DOHH2 (cell line): ENCODE data around the gene WAS.
A peak's percentile ranks its signal among the peaks of the same experiment; 100 is the strongest.
"Not testable (repeated sequence)": the region's sequence is repeated elsewhere in the genome, so short reads cannot be mapped to it uniquely, and the experiment has no call there.

Experiments
- H3F3A ChIP-seq: fragments of 200-600 bp; sonication (generic), shearing (Covaris generic); 2 replicates; pipeline ENCODE4 v1.6.0; 2016; ENCODE audit warnings: antibody characterized with exemption, mild to moderate bottlenecking; ENCODE audit not compliant: control insufficient read depth, insufficient read depth
- H3K27ac ChIP-seq: fragments of 200-600 bp; sonication (generic); 2 replicates; pipeline ENCODE4 v1.5.1; 2014; ENCODE audit warnings: low read depth, mild to moderate bottlenecking, low read length, moderate library complexity
- H3K27me3 ChIP-seq: fragments of 200-600 bp; sonication (generic); 2 replicates; pipeline ENCODE4 v1.6.1; 2014; ENCODE audit warnings: mild to moderate bottlenecking, low read length, mixed read lengths; ENCODE audit not compliant: control insufficient read depth
- H3K36me3 ChIP-seq: fragments of 200-600 bp; sonication (generic); 2 replicates; pipeline ENCODE4 v1.6.1; 2014; ENCODE audit warnings: mild to moderate bottlenecking, low read length, moderate library complexity, mixed read lengths; ENCODE audit not compliant: control insufficient read depth
- H3K4me1 ChIP-seq: fragments of 200-600 bp; sonication (generic); 2 replicates; pipeline ENCODE4 v1.6.1; 2014; ENCODE audit warnings: mild to moderate bottlenecking, low read length, mixed read lengths; ENCODE audit not compliant: control insufficient read depth
- H3K4me2 ChIP-seq: fragments of 200-600 bp; sonication (generic); 2 replicates; pipeline ENCODE4 v1.6.0; 2014; ENCODE audit warnings: mild to moderate bottlenecking, low read length, moderate library complexity
- H3K4me3 ChIP-seq: fragments of 200-600 bp; sonication (generic); 2 replicates; pipeline ENCODE4 v1.5.1; 2014; ENCODE audit warnings: mild to moderate bottlenecking, low read length, mixed read lengths
- H3K79me2 ChIP-seq: fragments of 200-600 bp; sonication (generic); 2 replicates; pipeline ENCODE4 v1.6.1; 2014; ENCODE audit warnings: mild to moderate bottlenecking, low read length, mixed read lengths; ENCODE audit not compliant: control insufficient read depth
- H3K9me2 ChIP-seq: fragments of 200-600 bp; sonication (generic); replicated peaks from 2 replicates; pipeline ENCODE4 v1.6.1; 2014; ENCODE audit warnings: mild to moderate bottlenecking, low read length, mixed read lengths; ENCODE audit not compliant: control insufficient read depth
- H3K9me3 ChIP-seq: fragments of 200-600 bp; sonication (generic); 2 replicates; pipeline ENCODE4 v1.6.1; 2014; ENCODE audit warnings: antibody characterized with exemption, low read length, mixed read lengths; ENCODE audit not compliant: control insufficient read depth, insufficient read depth
- H4K20me1 ChIP-seq: fragments of 200-600 bp; sonication (generic); 2 replicates; pipeline ENCODE4 v1.6.0; 2014; ENCODE audit warnings: low read depth, mild to moderate bottlenecking, antibody characterized with exemption, low read length, moderate library complexity; ENCODE audit not compliant: control insufficient read depth, insufficient read depth
- CTCF ChIP-seq: fragments of 200-600 bp; sonication (generic); IDR thresholded peaks from one replicate; pipeline ENCODE4 v1.5.1; 2014; ENCODE audit warnings: antibody characterized with exemption, mild to moderate bottlenecking, low read depth, low read length; ENCODE audit not compliant: poor library complexity, severe bottlenecking
- EZH2phosphoT487 ChIP-seq: fragments of 200-600 bp; sonication (generic); IDR thresholded peaks from 2 replicates; pipeline ENCODE4 v1.6.1; 2017; ENCODE audit warnings: borderline replicate concordance, mild to moderate bottlenecking, antibody characterized with exemption, low read length, moderate library complexity, mixed read lengths

The WAS gene

GRCh38 chrX:48677516-48677915 is 6.1 kb upstream of the WAS start:
- Histone ChIP-seq H3K27ac (peak overlapping the region; percentile 61; the same call in 1 of the 2 replicates), H3K4me3 (peak overlapping the region; percentile 96), H3F3A (no peaks in the 10 kb centered on the region), H3K9me2 (no peaks in the 10 kb centered on the region), H3K4me2 (peak overlapping the region; percentile 80), H3K79me2 (peaks cover 24% of the 10 kb centered on the region), H3K36me3 (peaks cover 4% of the 10 kb centered on the region), H3K27me3 (no peaks in the 10 kb centered on the region), H4K20me1 (no peaks in the 10 kb centered on the region), H3K4me1 (peaks cover 20% of the 10 kb centered on the region), H3K9me3 (no peaks in the 10 kb centered on the region)
- TF ChIP-seq EZH2phosphoT487 (no peak), CTCF (no peak)

GRCh38 chrX:48680467-48680866 is 3.1 kb upstream of the WAS start:
- H3K9me3 ChIP-seq, H4K20me1 ChIP-seq, H3K9me2 ChIP-seq, H3K4me2 ChIP-seq, H3K27me3 ChIP-seq, H3F3A ChIP-seq, H3K4me3 ChIP-seq, H3K27ac ChIP-seq: not testable (repeated sequence)
- Histone ChIP-seq H3K79me2 (peaks cover 42% of the 10 kb centered on the region), H3K36me3 (peaks cover 17% of the 10 kb centered on the region), H3K4me1 (peaks cover 42% of the 10 kb centered on the region)

GRCh38 chrX:48680925-48681324 is 2.7 kb upstream of the WAS start:
- not testable (repeated sequence) for H3F3A ChIP-seq, H3K9me3 ChIP-seq, H3K4me3 ChIP-seq, H3K9me2 ChIP-seq, H3K27me3 ChIP-seq, H3K4me2 ChIP-seq, H4K20me1 ChIP-seq, H3K27ac ChIP-seq
- peaks cover 45% of the 10 kb centered on the region for H3K4me1 ChIP-seq
- peaks cover 22% of the 10 kb centered on the region for H3K36me3 ChIP-seq
- peaks cover 42% of the 10 kb centered on the region for H3K79me2 ChIP-seq

GRCh38 chrX:48681539-48682183 is 1.9 kb upstream of the WAS start:
- Histone ChIP-seq H3K27me3 (no peaks in the 10 kb centered on the region), H3K79me2 (peaks cover 43% of the 10 kb centered on the region), H3K9me3 (no peaks in the 10 kb centered on the region), H3K36me3 (peaks cover 28% of the 10 kb centered on the region), H4K20me1 (no peaks in the 10 kb centered on the region), H3K27ac (no peak overlapping the region), H3K4me2 (no peak overlapping the region), H3F3A (no peaks in the 10 kb centered on the region), H3K4me3 (no peak overlapping the region), H3K4me1 (peaks cover 45% of the 10 kb centered on the region), H3K9me2 (no peaks in the 10 kb centered on the region)
- TF ChIP-seq CTCF (no peak), EZH2phosphoT487 (no peak)

GRCh38 chrX:48682795-48683194 is 804 bp upstream of the WAS start:
- not testable (repeated sequence) for H3K27me3 ChIP-seq, H3F3A ChIP-seq, H3K9me2 ChIP-seq, H4K20me1 ChIP-seq, H3K9me3 ChIP-seq
- Histone ChIP-seq H3K79me2 (peaks cover 34% of the 10 kb centered on the region), H3K4me3 (peak overlapping the region; percentile 95), H3K4me2 (peak overlapping the region; percentile 94), H3K27ac (peak overlapping the region; percentile 65), H3K36me3 (peaks cover 35% of the 10 kb centered on the region), H3K4me1 (peaks cover 39% of the 10 kb centered on the region)
